ENCODE results near the gene WNK2.

WNK2 gene

DNA sequence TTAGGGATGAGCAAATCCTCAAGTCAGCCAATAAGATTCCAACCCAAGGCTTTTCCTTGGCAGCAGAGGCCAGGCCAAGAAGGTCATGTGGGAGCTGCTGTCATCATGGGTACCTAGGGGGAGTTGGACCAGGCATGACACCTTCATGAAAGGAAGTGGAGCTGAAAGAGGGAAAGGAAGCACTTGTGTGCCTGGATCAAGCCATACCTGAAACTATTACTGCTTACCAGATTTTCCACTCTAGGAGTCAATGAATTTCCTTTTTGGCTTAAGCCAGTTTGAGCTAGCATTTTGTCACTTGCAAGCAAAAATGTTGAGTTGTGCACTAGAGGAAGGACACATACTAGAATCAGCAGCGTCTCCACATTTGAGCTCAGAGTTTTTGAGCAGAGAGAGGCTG lies 14.5 kb upstream of the WNK2 start:
- Histone ChIP-seq H3K27ac (ENCODE audit: low read depth, low read length) (no peak overlapping the region), H3F3A (ENCODE audit: insufficient read depth) (no peaks in the 10 kb centered on the region), H3K27me3 (ENCODE audit: low read length) (no peaks in the 10 kb centered on the region), H3K9me3 (ENCODE audit: insufficient read depth, low read length) (no peaks in the 10 kb centered on the region), H3K9me2 (replicated peaks; ENCODE audit: insufficient read depth, low read length) (no peaks in the 10 kb centered on the region), H3K9ac (ENCODE audit: low read length) (no peak overlapping the region), H4K20me1 (ENCODE audit: low read depth, low read length) (no peaks in the 10 kb centered on the region), H3K4me3 (ENCODE audit: insufficient read depth, low read length, poor library complexity, severe bottlenecking) (no peak overlapping the region), H3K79me2 (ENCODE audit: insufficient read depth, low read length) (no peaks in the 10 kb centered on the region), H3K4me2 (ENCODE audit: low read depth, low read length, poor library complexity, severe bottlenecking) (no peak overlapping the region), H2AFZ (ENCODE audit: low read depth, low read length, severe bottlenecking) (no peak overlapping the region), H3K36me3 (ENCODE audit: low read length) (no peaks in the 10 kb centered on the region)
- TF ChIP-seq EZH2phosphoT487 (conservative IDR thresholded peaks at IDR 0.05; ENCODE audit: low read length), result no peak
- no peak for TF ChIP-seq CTCF (IDR thresholded peaks at IDR 0.05; ENCODE audit: insufficient read depth, low read length, poor library complexity, severe bottlenecking)

GRCh38 chr9:93170571-93170970 lies 13.4 kb upstream of the WNK2 start:
- Histone ChIP-seq H3K9ac (ENCODE audit: low read length) (no peak overlapping the region), H4K20me1 (ENCODE audit: low read depth, low read length) (no peaks in the 10 kb centered on the region), H3K27me3 (ENCODE audit: low read length) (no peaks in the 10 kb centered on the region), H3K4me2 (ENCODE audit: low read depth, low read length, poor library complexity, severe bottlenecking) (no peak overlapping the region), H3K27ac (ENCODE audit: low read depth, low read length) (no peak overlapping the region), H2AFZ (ENCODE audit: low read depth, low read length, severe bottlenecking) (no peak overlapping the region), H3K4me3 (ENCODE audit: insufficient read depth, low read length, poor library complexity, severe bottlenecking) (no peak overlapping the region), H3F3A (ENCODE audit: insufficient read depth) (no peaks in the 10 kb centered on the region), H3K79me2 (ENCODE audit: insufficient read depth, low read length) (no peaks in the 10 kb centered on the region), H3K9me2 (replicated peaks; ENCODE audit: insufficient read depth, low read length) (no peaks in the 10 kb centered on the region), H3K36me3 (ENCODE audit: low read length) (no peaks in the 10 kb centered on the region), H3K9me3 (ENCODE audit: insufficient read depth, low read length) (no peaks in the 10 kb centered on the region)
- TF ChIP-seq CTCF (IDR thresholded peaks at IDR 0.05; ENCODE audit: insufficient read depth, low read length, poor library complexity, severe bottlenecking) (no peak), EZH2phosphoT487 (conservative IDR thresholded peaks at IDR 0.05; ENCODE audit: low read length) (no peak)

GRCh38 chr9:93171261-93171990 lies 12.5 kb upstream of the WNK2 start:
- Histone ChIP-seq H3K4me2 (ENCODE audit: low read depth, low read length, poor library complexity, severe bottlenecking) (no peak overlapping the region), H3K36me3 (ENCODE audit: low read length) (no peaks in the 10 kb centered on the region), H2AFZ (ENCODE audit: low read depth, low read length, severe bottlenecking) (no peak overlapping the region), H4K20me1 (ENCODE audit: low read depth, low read length) (no peaks in the 10 kb centered on the region), H3K27me3 (ENCODE audit: low read length) (no peaks in the 10 kb centered on the region), H3K9me2 (replicated peaks; ENCODE audit: insufficient read depth, low read length) (no peaks in the 10 kb centered on the region), H3K9me3 (ENCODE audit: insufficient read depth, low read length) (no peaks in the 10 kb centered on the region), H3K4me3 (ENCODE audit: insufficient read depth, low read length, poor library complexity, severe bottlenecking) (no peak overlapping the region), H3K27ac (ENCODE audit: low read depth, low read length) (no peak overlapping the region), H3F3A (ENCODE audit: insufficient read depth) (no peaks in the 10 kb centered on the region), H3K79me2 (ENCODE audit: insufficient read depth, low read length) (no peaks in the 10 kb centered on the region), H3K9ac (ENCODE audit: low read length) (no peak overlapping the region)
- TF ChIP-seq EZH2phosphoT487 (conservative IDR thresholded peaks at IDR 0.05; ENCODE audit: low read length), result no peak
- no peak for TF ChIP-seq CTCF (IDR thresholded peaks at IDR 0.05; ENCODE audit: insufficient read depth, low read length, poor library complexity, severe bottlenecking)
